ENCODE measurements around the gene ISG20.

ISG20 gene

DNA sequence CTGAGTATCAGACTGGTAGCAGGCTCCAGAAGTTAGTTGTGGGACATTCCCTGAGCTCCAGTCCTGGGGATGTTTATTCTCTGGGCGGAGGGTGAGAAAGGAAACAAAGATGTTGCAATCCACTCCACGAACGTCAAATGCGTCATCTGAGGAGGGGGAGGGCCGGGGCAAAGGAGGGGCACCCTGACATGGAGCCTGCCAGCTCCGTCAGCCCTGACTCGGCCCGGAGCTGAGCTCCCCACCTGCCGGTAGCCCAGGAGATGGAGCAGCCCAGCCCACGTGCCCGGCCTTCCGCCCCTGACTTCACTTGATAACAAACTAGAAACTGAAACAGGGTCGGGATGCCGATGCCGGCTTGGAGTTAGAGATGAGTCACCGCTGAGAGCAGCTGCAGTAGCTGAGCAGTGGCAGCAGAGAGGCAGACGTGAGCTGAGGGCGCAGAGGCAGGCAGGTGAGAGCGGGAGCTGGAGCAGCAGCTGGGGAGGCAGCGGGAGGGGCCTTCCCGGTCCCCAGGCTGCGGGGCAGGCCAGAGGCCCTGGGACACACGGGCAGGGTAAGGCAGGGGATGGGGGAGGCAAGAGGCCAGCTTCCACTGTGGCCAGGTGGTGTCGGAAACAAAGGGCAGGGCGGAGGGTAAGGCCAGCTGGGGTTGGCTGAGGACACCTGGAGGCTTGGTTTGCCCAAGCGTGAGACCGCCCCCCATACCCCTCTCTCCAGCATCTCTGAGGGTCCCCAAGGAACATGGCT, at the start of gene ISG20:
TSS of gene ISG20 (plus strand) at position 391 of the 747 bp plus-strand sequence. CDS start at position 742, 351 bp downstream.
- TF ChIP-seq, protein P1, sequence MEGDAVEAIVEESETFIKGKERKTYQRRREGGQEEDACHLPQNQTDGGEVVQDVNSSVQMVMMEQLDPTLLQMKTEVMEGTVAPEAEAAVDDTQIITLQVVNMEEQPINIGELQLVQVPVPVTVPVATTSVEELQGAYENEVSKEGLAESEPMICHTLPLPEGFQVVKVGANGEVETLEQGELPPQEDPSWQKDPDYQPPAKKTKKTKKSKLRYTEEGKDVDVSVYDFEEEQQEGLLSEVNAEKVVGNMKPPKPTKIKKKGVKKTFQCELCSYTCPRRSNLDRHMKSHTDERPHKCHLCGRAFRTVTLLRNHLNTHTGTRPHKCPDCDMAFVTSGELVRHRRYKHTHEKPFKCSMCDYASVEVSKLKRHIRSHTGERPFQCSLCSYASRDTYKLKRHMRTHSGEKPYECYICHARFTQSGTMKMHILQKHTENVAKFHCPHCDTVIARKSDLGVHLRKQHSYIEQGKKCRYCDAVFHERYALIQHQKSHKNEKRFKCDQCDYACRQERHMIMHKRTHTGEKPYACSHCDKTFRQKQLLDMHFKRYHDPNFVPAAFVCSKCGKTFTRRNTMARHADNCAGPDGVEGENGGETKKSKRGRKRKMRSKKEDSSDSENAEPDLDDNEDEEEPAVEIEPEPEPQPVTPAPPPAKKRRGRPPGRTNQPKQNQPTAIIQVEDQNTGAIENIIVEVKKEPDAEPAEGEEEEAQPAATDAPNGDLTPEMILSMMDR (IDR thresholded peaks at IDR 0.05; ENCODE audit: control insufficient read depth, insufficient read depth, low read depth, low read length, missing control alignments): peak; percentile 36
- peak within 1 kb of the TSS; percentile 46 for H3K4me3 ChIP-seq (ENCODE audit: control insufficient read depth, low read depth, low read length)
- DNase-seq (ENCODE audit: low read depth): peak; percentile 87

GRCh38 chr15:88590759-88591158, 48.1 kb upstream of the ISG20 start:
- TF ChIP-seq, protein P1 (IDR thresholded peaks at IDR 0.05; ENCODE audit: control insufficient read depth, insufficient read depth, low read depth, low read length, missing control alignments): no peak
- DNase-seq (ENCODE audit: low read depth): no peak
- no peak overlapping the region for H3K4me3 ChIP-seq (ENCODE audit: control insufficient read depth, low read depth, low read length)

DNA sequence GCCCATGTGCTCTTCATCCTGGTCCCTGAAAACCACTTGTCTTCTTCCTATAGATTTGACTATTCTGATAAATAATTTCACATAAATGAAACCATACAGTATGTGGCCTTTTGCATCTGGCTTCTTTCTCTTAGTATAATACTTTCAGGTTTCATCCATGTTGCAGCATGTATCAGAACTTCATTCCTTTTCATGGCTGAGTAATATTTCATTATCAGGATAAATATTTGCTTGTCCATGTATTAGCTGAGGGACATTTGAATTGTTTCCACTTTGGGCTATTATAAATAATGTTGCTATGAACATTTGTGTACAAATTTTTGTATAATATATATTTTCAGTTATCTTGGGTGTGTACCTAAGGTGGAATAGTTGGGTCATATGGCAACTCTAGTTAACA, 47.4 kb upstream of the ISG20 start:
- H3K4me3 ChIP-seq (ENCODE audit: control insufficient read depth, low read depth, low read length): no peak overlapping the region
- DNase-seq (ENCODE audit: low read depth): no peak
- TF ChIP-seq, protein P1 (IDR thresholded peaks at IDR 0.05; ENCODE audit: control insufficient read depth, insufficient read depth, low read depth, low read length, missing control alignments): no peak

GRCh38 chr15:88603885-88604284, 34.9 kb upstream of the ISG20 start:
- TF ChIP-seq, protein P1 (IDR thresholded peaks at IDR 0.05; ENCODE audit: control insufficient read depth, insufficient read depth, low read depth, low read length, missing control alignments): no peak
- no peak for DNase-seq (ENCODE audit: low read depth)
- no peak overlapping the region for H3K4me3 ChIP-seq (ENCODE audit: control insufficient read depth, low read depth, low read length)

GRCh38 chr15:88604381-88605188, 34.2 kb upstream of the ISG20 start:
- no peak for DNase-seq (ENCODE audit: low read depth)
- no peak overlapping the region for H3K4me3 ChIP-seq (ENCODE audit: control insufficient read depth, low read depth, low read length)
- TF ChIP-seq, protein P1 (IDR thresholded peaks at IDR 0.05; ENCODE audit: control insufficient read depth, insufficient read depth, low read depth, low read length, missing control alignments): no peak

DNA sequence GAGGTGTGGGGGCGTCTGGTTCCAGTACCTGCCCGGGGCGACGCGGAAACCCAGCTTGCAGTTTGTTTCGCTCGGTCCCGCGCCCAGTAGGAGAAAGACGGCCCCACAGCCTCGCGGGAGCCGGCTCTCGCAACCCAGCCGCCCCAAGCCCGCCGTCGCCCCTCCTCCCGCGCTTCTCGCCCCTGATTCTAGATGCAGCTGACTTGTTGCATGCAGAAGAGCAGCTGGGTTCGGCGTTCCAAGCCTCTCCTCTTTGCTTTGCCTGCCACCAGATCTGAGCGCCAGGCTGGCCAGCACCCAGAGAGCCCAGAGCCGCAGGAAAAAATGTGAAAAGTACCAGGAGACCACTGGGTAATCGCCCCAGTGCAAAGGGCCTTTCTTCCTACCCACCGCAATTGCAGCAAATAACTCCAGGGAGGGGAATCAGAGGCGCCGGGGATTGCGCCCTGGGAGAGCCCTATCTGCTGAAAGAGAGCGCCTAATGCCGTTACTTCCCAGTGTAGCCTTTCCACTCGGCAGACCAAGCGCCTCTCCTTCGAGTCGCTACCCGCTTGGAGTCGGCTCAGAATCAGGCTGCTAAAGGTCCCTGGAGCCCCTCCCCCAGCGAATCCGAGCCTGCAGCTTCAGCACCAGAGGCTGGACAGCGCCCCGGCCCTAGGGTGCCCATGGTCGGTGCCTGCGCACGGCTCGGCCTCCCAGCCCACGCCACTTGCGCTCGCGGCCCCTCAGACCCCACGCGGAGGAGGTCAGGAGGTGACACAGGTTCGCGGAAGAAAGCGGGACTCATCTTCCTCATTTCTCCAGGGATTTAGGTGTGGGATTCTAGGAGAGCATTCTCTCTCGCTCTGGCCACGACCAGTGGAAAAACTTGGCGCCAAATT, 33.4 kb upstream of the ISG20 start:
- DNase-seq (ENCODE audit: low read depth): no peak
- no peak overlapping the region for H3K4me3 ChIP-seq (ENCODE audit: control insufficient read depth, low read depth, low read length)
- TF ChIP-seq, protein P1 (IDR thresholded peaks at IDR 0.05; ENCODE audit: control insufficient read depth, insufficient read depth, low read depth, low read length, missing control alignments): no peak
